ENCODE results near the gene SMIM44. TPM values are rescaled to one million over a fixed set of nuclear protein-coding genes. Genes with fewer than 3 reads are reported as not detected.
"Not testable (repeated sequence)": the region's sequence is repeated elsewhere in the genome, so short reads cannot be mapped to it uniquely, and the experiment has no call there.

SMIM44 gene
- total RNA-seq, 1 donor from 2014 or later: not detected

GRCh38 chr19:3455960-3456601 is 27.2 kb downstream of the SMIM44 start:
- peaks cover 15% of the 10 kb centered on the region for H3K4me1 Mint-ChIP-seq
- TF ChIP-seq CTCF (conservative IDR thresholded peaks at IDR 0.05): no peak
- H3K36me3 Mint-ChIP-seq (ENCODE audit: low read depth): peaks cover under 1% of the 10 kb centered on the region
- no peak for DNase-seq (ENCODE audit: low read depth, low spot score)
- no peaks in the 10 kb centered on the region for H3K9me3 Mint-ChIP-seq
- H3K27me3 Mint-ChIP-seq (ENCODE audit: low read depth): peaks cover 55% of the 10 kb centered on the region
- no peak overlapping the region for H3K4me3 Mint-ChIP-seq
- no peak overlapping the region for H3K27ac Mint-ChIP-seq (ENCODE audit: unreplicated experiment)

GRCh38 chr19:3455393-3455955 is 27.8 kb downstream of the SMIM44 start:
- no peak for DNase-seq (ENCODE audit: low read depth, low spot score)
- Mint-ChIP-seq H3K4me1 (peaks cover 18% of the 10 kb centered on the region), H3K4me3 (no peak overlapping the region), H3K9me3 (no peaks in the 10 kb centered on the region), H3K36me3 (ENCODE audit: low read depth) (peaks cover 2% of the 10 kb centered on the region), H3K27ac (ENCODE audit: unreplicated experiment) (no peak overlapping the region), H3K27me3 (ENCODE audit: low read depth) (peaks cover 57% of the 10 kb centered on the region)
- no peak for TF ChIP-seq CTCF (conservative IDR thresholded peaks at IDR 0.05)

GRCh38 chr19:3454656-3455392 is 28.4 kb downstream of the SMIM44 start:
- no peaks in the 10 kb centered on the region for H3K9me3 Mint-ChIP-seq
- H3K36me3 Mint-ChIP-seq (ENCODE audit: low read depth): peaks cover 2% of the 10 kb centered on the region
- peaks cover 18% of the 10 kb centered on the region for H3K4me1 Mint-ChIP-seq
- no peak overlapping the region for H3K4me3 Mint-ChIP-seq
- H3K27ac Mint-ChIP-seq (ENCODE audit: unreplicated experiment): no peak overlapping the region
- no peak for TF ChIP-seq CTCF (conservative IDR thresholded peaks at IDR 0.05)
- peaks cover 52% of the 10 kb centered on the region for H3K27me3 Mint-ChIP-seq (ENCODE audit: low read depth)
- DNase-seq (ENCODE audit: low read depth, low spot score): no peak

- Mint-ChIP-seq H3K27me3 (ENCODE audit: low read depth) (peaks cover 42% of the 10 kb centered on the region), H3K9me3 (no peaks in the 10 kb centered on the region), H3K36me3 (ENCODE audit: low read depth) (peaks cover 2% of the 10 kb centered on the region), H3K4me3 (no peak overlapping the region), H3K27ac (ENCODE audit: unreplicated experiment) (no peak overlapping the region), H3K4me1 (peaks cover 13% of the 10 kb centered on the region)
- no peak for TF ChIP-seq CTCF (conservative IDR thresholded peaks at IDR 0.05)
- DNase-seq (ENCODE audit: low read depth, low spot score): no peak
Measured at GRCh38 chr19:3453840-3454239, 29.4 kb downstream of the SMIM44 start.

- DNase-seq (ENCODE audit: low read depth, low spot score); H3K9me3 Mint-ChIP-seq; H3K36me3 Mint-ChIP-seq (ENCODE audit: low read depth); H3K4me3 Mint-ChIP-seq; H3K4me1 Mint-ChIP-seq; H3K27ac Mint-ChIP-seq (ENCODE audit: unreplicated experiment): not testable (repeated sequence)
- H3K27me3 Mint-ChIP-seq (ENCODE audit: low read depth): peaks cover 40% of the 10 kb centered on the region
Measured at GRCh38 chr19:3452942-3453214, 30.4 kb downstream of the SMIM44 start.

Measured in neural crest cell (in vitro differentiated cells).